Measurements from ENCODE around the gene BAZ1A.

Gene BAZ1A

GRCh38 chr14:34723867-34724266, 151.3 kb downstream of the BAZ1A start:
- H3K4me3 ChIP-seq (ENCODE audit: low read length): no peak overlapping the region
- no peak for TF ChIP-seq CTCF (conservative IDR thresholded peaks at IDR 0.05; ENCODE audit: low read length)
- DNase-seq (ENCODE audit: low read depth): no peak

GRCh38 chr14:34722723-34723545, 152.2 kb downstream of the BAZ1A start:
- peak; percentile 76 for DNase-seq (ENCODE audit: low read depth)
- no peak overlapping the region for H3K4me3 ChIP-seq (ENCODE audit: low read length)
- peak; percentile 85 for TF ChIP-seq CTCF (conservative IDR thresholded peaks at IDR 0.05; ENCODE audit: low read length)

GRCh38 chr14:34721129-34721528, 154.0 kb downstream of the BAZ1A start:
- no peak for TF ChIP-seq CTCF (conservative IDR thresholded peaks at IDR 0.05; ENCODE audit: low read length)
- no peak overlapping the region for H3K4me3 ChIP-seq (ENCODE audit: low read length)
- no peak for DNase-seq (ENCODE audit: low read depth)

- peak; percentile 67 for DNase-seq (ENCODE audit: low read depth)
- TF ChIP-seq CTCF (conservative IDR thresholded peaks at IDR 0.05; ENCODE audit: low read length): no peak
- no peak overlapping the region for H3K4me3 ChIP-seq (ENCODE audit: low read length)
Measured at GRCh38 chr14:34718750-34719304, 156.3 kb downstream of the BAZ1A start.

- H3K4me3 ChIP-seq (ENCODE audit: low read length): peak overlapping the region; percentile 81
- no peak for DNase-seq (ENCODE audit: low read depth)
- no peak for TF ChIP-seq CTCF (conservative IDR thresholded peaks at IDR 0.05; ENCODE audit: low read length)
Measured at GRCh38 chr14:34715127-34715863, 159.9 kb downstream of the BAZ1A start.

- DNase-seq (ENCODE audit: low read depth): peak; percentile 78
- H3K4me3 ChIP-seq (ENCODE audit: low read length): peak within 1 kb of the TSS; percentile 81
- TF ChIP-seq CTCF (conservative IDR thresholded peaks at IDR 0.05; ENCODE audit: low read length): no peak
Measured at GRCh38 chr14:34714320-34715126, 160.6 kb downstream of the BAZ1A start, which contains the start of gene CFL2. CFL2 (minus strand) TSS chr14:34714593; CDS start chr14:34714540, 53 bp downstream.
